GM12878 (cell line): ENCODE measurements around the gene POLR1G. TPM values are rescaled to one million over a fixed set of nuclear protein-coding genes. Genes with fewer than 3 reads are reported as not detected.

ENCODE experiments used
- ATAC-seq: fragments of 200-7000 bp; cut with Tn5 transposase; 3 replicates; pipeline ENCODE4 v1.9.1; 2020; ENCODE audit warnings: mild to moderate bottlenecking, moderate library complexity
- BruUV-seq: library from RNA; stranded (reverse); fragments of 400-500 nt; replicated peaks from 2 replicates; lab custom pipeline; 2021; lab: Mats Ljungman, UMichigan
- CTCF ChIA-PET: fragments of 300-600 bp; sonication (Branson Sonifier 250); formaldehyde crosslinking; extraction: SDS; loops from one replicate; lab custom pipeline; 2021; ENCODE audit warnings: inconsistent platforms; lab: Yijun Ruan, JAX
- POLR2A ChIA-PET: fragments of 350-600 bp; formaldehyde crosslinking; extraction: SDS; loops from one replicate; lab custom pipeline; 2021; ENCODE audit warnings: inconsistent platforms; lab: Charles Lee
- RAD21 ChIA-PET: fragments of 300-600 bp; sonication (Branson Sonifier 250); formaldehyde crosslinking; loops from one replicate; lab custom pipeline; 2023; ENCODE audit warnings: antibody characterized with exemption; ENCODE audit not compliant: unreplicated experiment; lab: Charles Lee
- SMC1A ChIA-PET: fragments of 300-600 bp; sonication (Branson Sonifier 250); formaldehyde crosslinking; loops from one replicate; lab custom pipeline; 2023; ENCODE audit not compliant: unreplicated experiment, uncharacterized antibody; lab: Charles Lee
- DNase-seq: peaks from one replicate; pipeline ENCODE4 v3.0.0-alpha.2; 2011; ENCODE audit warnings: low read depth, low spot score
- FAIRE-seq: peaks from 3 replicates; lab custom pipeline; 2011; peaks lifted over from hg19 to GRCh38; lab: Jason Lieb, UNC
- H2AFZ ChIP-seq: 2 replicates; pipeline ENCODE4 v1.6.0; 2011; ENCODE audit warnings: low read depth, low read length, control low read depth; ENCODE audit not compliant: control insufficient read depth
- H3K27ac ChIP-seq: 2 replicates; pipeline ENCODE4 v1.5.1; 2011; ENCODE audit warnings: control low read depth; ENCODE audit not compliant: control insufficient read depth, insufficient read depth
- H3K27me3 ChIP-seq, 2 experiments: replicated peaks in 1 of 2; 2 replicates each; pipeline versions ENCODE4 v1.6.0 to v1.6.1; 2011; ENCODE audit warnings: low read length in 1 of 2; ENCODE audit not compliant: control insufficient read depth in 2 of 2, insufficient read depth in 2 of 2
- H3K36me3 ChIP-seq, 2 experiments: 2 replicates each; pipeline ENCODE4 v1.5.1; 2011; ENCODE audit warnings: low read length in 1 of 2; ENCODE audit not compliant: control insufficient read depth in 2 of 2, insufficient read depth in 2 of 2
- H3K4me1 ChIP-seq: 2 replicates; pipeline ENCODE4 v1.6.1; 2011; ENCODE audit warnings: mild to moderate bottlenecking, low read length, moderate library complexity, mixed read lengths; ENCODE audit not compliant: control insufficient read depth, insufficient read depth
- H3K4me2 ChIP-seq: 2 replicates; pipeline ENCODE4 v1.6.0; 2011; ENCODE audit warnings: control low read depth; ENCODE audit not compliant: control insufficient read depth, insufficient read depth
- H3K4me3 ChIP-seq: fragments of 200-600 bp; sonication (generic); 2 replicates; pipeline ENCODE4 v1.5.1; 2016
- H3K79me2 ChIP-seq: 2 replicates; pipeline ENCODE4 v1.6.0; 2011; ENCODE audit warnings: low read length; ENCODE audit not compliant: control insufficient read depth, insufficient read depth
- H3K9ac ChIP-seq: 2 replicates; pipeline ENCODE4 v1.8.0; 2011; ENCODE audit warnings: low read length, control low read depth, mixed read lengths; ENCODE audit not compliant: control insufficient read depth, insufficient read depth
- H3K9me3 ChIP-seq: replicated peaks from 3 replicates; pipeline ENCODE4 v1.5.1; 2011; ENCODE audit warnings: mild to moderate bottlenecking, low read length; ENCODE audit not compliant: control insufficient read depth, insufficient read depth
- H4K20me1 ChIP-seq: 2 replicates; pipeline ENCODE4 v1.6.0; 2011; ENCODE audit not compliant: control insufficient read depth, insufficient read depth
- BCL11A ChIP-seq: IDR thresholded peaks from 2 replicates; pipeline ENCODE4 v1.6.1; 2011; ENCODE audit warnings: low read depth, low read length
- CHD2 ChIP-seq: IDR thresholded peaks from 2 replicates; pipeline ENCODE4 v1.6.1; 2011; ENCODE audit warnings: low read depth, low read length, improper control_type of control experiment, borderline replicate concordance
- IRF3 ChIP-seq: fragments of 450-650 bp; IDR thresholded peaks from 2 replicates; pipeline ENCODE4 v1.6.1; 2014; ENCODE audit warnings: mild to moderate bottlenecking
- NKRF ChIP-seq: fragments of 450-650 bp; conservative IDR thresholded peaks from 2 replicates; pipeline ENCODE4 v1.6.1; 2017; ENCODE audit warnings: mild to moderate bottlenecking, moderate library complexity
- POLR2A ChIP-seq: IDR thresholded peaks from 2 replicates; pipeline ENCODE4 v1.6.1; 2011; ENCODE audit warnings: low read depth, mild to moderate bottlenecking, low read length
- POU2F2 ChIP-seq: IDR thresholded peaks from 3 replicates; pipeline ENCODE4 v1.6.1; 2011; ENCODE audit warnings: low read depth, mild to moderate bottlenecking, low read length, borderline replicate concordance
- SMARCA5 ChIP-seq: fragments of 450-650 bp; IDR thresholded peaks from 2 replicates; pipeline ENCODE4 v1.6.1; 2017; ENCODE audit warnings: mild to moderate bottlenecking
- SPI1 ChIP-seq: IDR thresholded peaks from 2 replicates; pipeline ENCODE4 v1.6.1; 2011; ENCODE audit warnings: low read depth, mild to moderate bottlenecking, low read length, moderate library complexity, borderline replicate concordance; ENCODE audit not compliant: insufficient read depth
- WGBS: methylation state at CpG from one replicate; pipeline ENCODE4 v1.1.6; 2016; ENCODE audit warnings: low lambda C conversion rate; ENCODE audit not compliant: insufficient replicate concordance, insufficient coverage; ENCODE audit errors: missing lambda C conversion rate; 5-methylcytosine and 5-hydroxymethylcytosine counted together
- in situ Hi-C: fragments of 300-500 bp; cut with MboI; formaldehyde crosslinking; loops from 9 replicates; pipeline ENCODE4 v1.14.3; 2018; ENCODE audit warnings: mixed read lengths
- intact Hi-C: fragments of 100-400 bp; cut with micrococcal nuclease; formaldehyde crosslinking; loops from one replicate; pipeline ENCODE4 v1.14.2; 2022; ENCODE audit not compliant: unreplicated experiment
- polyA plus RNA-seq, 11 experiments: library from polyadenylated mRNA; depleted of rRNA in 4 of 11; unstranded in 6 of 11; stranded (reverse) in 5 of 11; fragments of >200 nt; fragmentation: Nextera tagmentation in 4 of 11; fragmentation: Illumina TruSeq in 1 of 11; extraction: Ambion mirVana in 4 of 11; extraction: Trizol in 1 of 11; gene quantifications; 1 replicate in 1 of 11; 2 replicates in 10 of 11; pipeline versions ENCODE4 v1.2.1 to v1.2.3, GENCODE V29; 2011 to 2016; ENCODE audit warnings: inconsistent platforms in 2 of 11, missing spikeins in 2 of 11, low read depth in 1 of 11
- total RNA-seq, 4 experiments: library from RNA; depleted of rRNA in 3 of 4; stranded (reverse); fragments of >200 nt in 3 of 4; fragmentation: Illumina TruSeq in 1 of 4; extraction: Trizol in 1 of 4; gene quantifications; 2 replicates each; pipeline versions ENCODE4 v1.2.1 to v1.2.3, GENCODE V29; 2013 to 2021
- TF ChIP-seq, protein P1 (sequence below): fragments of 450-650 bp; IDR thresholded peaks from 2 replicates; pipeline ENCODE4 v1.6.1; 2017; ENCODE audit warnings: mild to moderate bottlenecking, moderate library complexity
- TF ChIP-seq, protein P2 (sequence below): IDR thresholded peaks from 2 replicates; pipeline ENCODE4 v1.6.1; 2011; ENCODE audit warnings: low read depth, low read length, improper control_type of control experiment, borderline replicate concordance
- TF ChIP-seq, protein P3 (sequence below): fragments of 450-650 bp; IDR thresholded peaks from 2 replicates; pipeline ENCODE4 v1.6.1; 2018; ENCODE audit warnings: mild to moderate bottlenecking, low read depth, moderate library complexity; ENCODE audit not compliant: partially characterized antibody

The POLR1G gene
- total and polyA plus RNA-seq, 10 of the 15 experiments (the other 5 are each of a cell fraction or from before 2014, with no cell fraction given): 2.0 to 30.9 (median 20.5) TPM

GRCh38 chr19:45414468-45414867 lies 8.0 kb downstream of the POLR1G start (continued):
- no peak for TF ChIP-seq IRF3
- TF ChIP-seq BCL11A: no peak
- TF ChIP-seq, protein P1, sequence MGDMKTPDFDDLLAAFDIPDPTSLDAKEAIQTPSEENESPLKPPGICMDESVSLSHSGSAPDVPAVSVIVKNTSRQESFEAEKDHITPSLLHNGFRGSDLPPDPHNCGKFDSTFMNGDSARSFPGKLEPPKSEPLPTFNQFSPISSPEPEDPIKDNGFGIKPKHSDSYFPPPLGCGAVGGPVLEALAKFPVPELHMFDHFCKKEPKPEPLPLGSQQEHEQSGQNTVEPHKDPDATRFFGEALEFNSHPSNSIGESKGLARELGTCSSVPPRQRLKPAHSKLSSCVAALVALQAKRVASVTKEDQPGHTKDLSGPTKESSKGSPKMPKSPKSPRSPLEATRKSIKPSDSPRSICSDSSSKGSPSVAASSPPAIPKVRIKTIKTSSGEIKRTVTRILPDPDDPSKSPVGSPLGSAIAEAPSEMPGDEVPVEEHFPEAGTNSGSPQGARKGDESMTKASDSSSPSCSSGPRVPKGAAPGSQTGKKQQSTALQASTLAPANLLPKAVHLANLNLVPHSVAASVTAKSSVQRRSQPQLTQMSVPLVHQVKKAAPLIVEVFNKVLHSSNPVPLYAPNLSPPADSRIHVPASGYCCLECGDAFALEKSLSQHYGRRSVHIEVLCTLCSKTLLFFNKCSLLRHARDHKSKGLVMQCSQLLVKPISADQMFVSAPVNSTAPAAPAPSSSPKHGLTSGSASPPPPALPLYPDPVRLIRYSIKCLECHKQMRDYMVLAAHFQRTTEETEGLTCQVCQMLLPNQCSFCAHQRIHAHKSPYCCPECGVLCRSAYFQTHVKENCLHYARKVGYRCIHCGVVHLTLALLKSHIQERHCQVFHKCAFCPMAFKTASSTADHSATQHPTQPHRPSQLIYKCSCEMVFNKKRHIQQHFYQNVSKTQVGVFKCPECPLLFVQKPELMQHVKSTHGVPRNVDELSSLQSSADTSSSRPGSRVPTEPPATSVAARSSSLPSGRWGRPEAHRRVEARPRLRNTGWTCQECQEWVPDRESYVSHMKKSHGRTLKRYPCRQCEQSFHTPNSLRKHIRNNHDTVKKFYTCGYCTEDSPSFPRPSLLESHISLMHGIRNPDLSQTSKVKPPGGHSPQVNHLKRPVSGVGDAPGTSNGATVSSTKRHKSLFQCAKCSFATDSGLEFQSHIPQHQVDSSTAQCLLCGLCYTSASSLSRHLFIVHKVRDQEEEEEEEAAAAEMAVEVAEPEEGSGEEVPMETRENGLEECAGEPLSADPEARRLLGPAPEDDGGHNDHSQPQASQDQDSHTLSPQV: no peak

DNA sequence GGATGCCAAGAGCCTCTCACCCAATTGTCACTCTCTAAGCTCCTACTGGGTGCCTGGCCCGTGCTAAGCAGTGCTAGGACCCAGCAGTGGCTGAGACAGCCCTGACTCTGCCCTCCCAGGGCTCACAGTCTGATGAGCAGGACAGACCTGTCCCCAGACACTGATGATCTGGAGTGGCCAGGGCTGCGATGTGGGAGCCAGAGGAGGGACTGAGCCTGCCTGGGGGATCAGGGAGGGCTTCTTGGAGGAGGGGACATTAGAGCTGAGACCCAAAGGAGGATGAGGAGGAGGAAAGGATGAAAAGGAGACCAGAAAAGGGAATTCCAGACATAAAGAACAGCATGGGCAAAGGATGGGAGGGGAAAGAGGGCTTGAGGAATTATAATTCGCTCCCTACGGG lies 10.7 kb downstream of the POLR1G start:
- WGBS: 86% methylated on average over 4 of the region's 4 CpGs
- CTCF ChIA-PET: interaction anchor here (1.0 to 3.0 kb wide), 3 partner anchors 15 to 276 kb away, joined by 3 to 14 read pairs (median 4); no protein-coding TSS in a partner anchor
- intact Hi-C loops: no loop called here
- Histone ChIP-seq H3K9ac (no peak overlapping the region), H3K36me3 (peaks cover 7% of the 10 kb centered on the region in 2 experiments), H3K4me1 (peaks cover 23% of the 10 kb centered on the region), H4K20me1 (no peaks in the 10 kb centered on the region), H3K27me3 (no peaks in the 10 kb centered on the region), H3K4me2 (no peak overlapping the region), H3K79me2 (peaks cover 5% of the 10 kb centered on the region), H3K27ac (no peak overlapping the region), H3K9me3 (no peaks in the 10 kb centered on the region), H3K4me3 (no peak overlapping the region), H2AFZ (no peak overlapping the region)
- in situ Hi-C loops: no loop called here
- no TSS peak for BruUV-seq
- ATAC-seq: no peak
- RAD21 ChIA-PET: interaction anchor here (0.6 kb wide), 1 partner anchor 427 kb away, joined by 3 read pairs; no protein-coding TSS in a partner anchor
- SMC1A ChIA-PET: interaction anchor here (0.9 kb wide), 1 partner anchor 22 kb away, joined by 4 read pairs; no protein-coding TSS in a partner anchor
- no peak for DNase-seq
- FAIRE-seq: no peak
- POLR2A ChIA-PET: interaction anchor here (1.2 kb wide), 1 partner anchor 378 kb away, joined by 3 read pairs; the partner anchor contains the start of gene CLASRP
- TF ChIP-seq POLR2A: no peak
- TF ChIP-seq SMARCA5: no peak
- no peak for TF ChIP-seq POU2F2
- TF ChIP-seq, protein P2, sequence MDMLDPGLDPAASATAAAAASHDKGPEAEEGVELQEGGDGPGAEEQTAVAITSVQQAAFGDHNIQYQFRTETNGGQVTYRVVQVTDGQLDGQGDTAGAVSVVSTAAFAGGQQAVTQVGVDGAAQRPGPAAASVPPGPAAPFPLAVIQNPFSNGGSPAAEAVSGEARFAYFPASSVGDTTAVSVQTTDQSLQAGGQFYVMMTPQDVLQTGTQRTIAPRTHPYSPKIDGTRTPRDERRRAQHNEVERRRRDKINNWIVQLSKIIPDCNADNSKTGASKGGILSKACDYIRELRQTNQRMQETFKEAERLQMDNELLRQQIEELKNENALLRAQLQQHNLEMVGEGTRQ: no peak
- no peak for TF ChIP-seq SPI1
- no peak for TF ChIP-seq NKRF
- TF ChIP-seq, protein P3, sequence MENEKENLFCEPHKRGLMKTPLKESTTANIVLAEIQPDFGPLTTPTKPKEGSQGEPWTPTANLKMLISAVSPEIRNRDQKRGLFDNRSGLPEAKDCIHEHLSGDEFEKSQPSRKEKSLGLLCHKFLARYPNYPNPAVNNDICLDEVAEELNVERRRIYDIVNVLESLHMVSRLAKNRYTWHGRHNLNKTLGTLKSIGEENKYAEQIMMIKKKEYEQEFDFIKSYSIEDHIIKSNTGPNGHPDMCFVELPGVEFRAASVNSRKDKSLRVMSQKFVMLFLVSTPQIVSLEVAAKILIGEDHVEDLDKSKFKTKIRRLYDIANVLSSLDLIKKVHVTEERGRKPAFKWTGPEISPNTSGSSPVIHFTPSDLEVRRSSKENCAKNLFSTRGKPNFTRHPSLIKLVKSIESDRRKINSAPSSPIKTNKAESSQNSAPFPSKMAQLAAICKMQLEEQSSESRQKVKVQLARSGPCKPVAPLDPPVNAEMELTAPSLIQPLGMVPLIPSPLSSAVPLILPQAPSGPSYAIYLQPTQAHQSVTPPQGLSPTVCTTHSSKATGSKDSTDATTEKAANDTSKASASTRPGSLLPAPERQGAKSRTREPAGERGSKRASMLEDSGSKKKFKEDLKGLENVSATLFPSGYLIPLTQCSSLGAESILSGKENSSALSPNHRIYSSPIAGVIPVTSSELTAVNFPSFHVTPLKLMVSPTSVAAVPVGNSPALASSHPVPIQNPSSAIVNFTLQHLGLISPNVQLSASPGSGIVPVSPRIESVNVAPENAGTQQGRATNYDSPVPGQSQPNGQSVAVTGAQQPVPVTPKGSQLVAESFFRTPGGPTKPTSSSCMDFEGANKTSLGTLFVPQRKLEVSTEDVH: no peak
- TF ChIP-seq CHD2: no peak
